HUES6 (cell line): ENCODE measurements around the gene GINS1.
"Not testable (repeated sequence)": the region's sequence is repeated elsewhere in the genome, so short reads cannot be mapped to it uniquely, and the experiment has no call there.

Experiments
- H3K27ac ChIP-seq: 2 replicates; pipeline ENCODE4 v1.7.0; 2013; ENCODE audit warnings: low read depth, mild to moderate bottlenecking, low read length, inconsistent platforms
- H3K27me3 ChIP-seq: 2 replicates; pipeline ENCODE4 v1.6.1; 2013; ENCODE audit warnings: low read length; ENCODE audit not compliant: control insufficient read depth, insufficient read depth
- H3K36me3 ChIP-seq: 2 replicates; pipeline ENCODE4 v1.6.1; 2013; ENCODE audit warnings: low read length; ENCODE audit not compliant: control insufficient read depth, insufficient read depth
- H3K4me1 ChIP-seq: 2 replicates; pipeline ENCODE4 v1.6.1; 2013; ENCODE audit warnings: low read length; ENCODE audit not compliant: control insufficient read depth, insufficient read depth
- H3K4me3 ChIP-seq: 2 replicates; pipeline ENCODE4 v1.5.1; 2013; ENCODE audit warnings: low read depth, low read length
- H3K9ac ChIP-seq: one replicate; pipeline ENCODE4 v1.6.1; 2013; ENCODE audit warnings: mild to moderate bottlenecking, low read length
- H3K9me3 ChIP-seq: 2 replicates; pipeline ENCODE4 v1.6.1; 2013; ENCODE audit warnings: low read depth, low read length; ENCODE audit not compliant: control insufficient read depth, insufficient read depth

GINS1 gene

DNA sequence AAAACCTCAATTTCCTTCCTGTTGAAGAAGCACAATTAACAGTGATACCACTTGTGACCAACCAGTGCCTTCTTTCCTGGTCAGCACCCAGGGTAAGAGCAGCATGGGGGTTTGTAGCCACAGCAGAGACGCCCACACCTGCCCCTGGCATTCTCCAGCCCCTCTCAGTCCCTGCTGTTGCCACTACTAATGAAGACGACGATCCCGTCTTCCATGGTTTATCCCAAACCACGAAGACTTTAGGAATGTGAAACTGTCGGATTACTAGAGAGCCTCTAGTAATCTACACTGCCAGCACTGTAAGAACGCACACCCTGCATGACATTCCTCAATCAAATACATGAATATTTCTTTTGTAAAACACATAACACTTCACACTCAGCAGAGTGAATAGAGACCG lies 60.0 kb downstream of the GINS1 start:
- H3K4me3 ChIP-seq: no peak overlapping the region
- H3K36me3 ChIP-seq: peaks cover 82% of the 10 kb centered on the region
- no peaks in the 10 kb centered on the region for H3K4me1 ChIP-seq
- no peaks in the 10 kb centered on the region for H3K9me3 ChIP-seq
- H3K27ac ChIP-seq: no peak overlapping the region
- H3K9ac ChIP-seq: no peak overlapping the region
- H3K27me3 ChIP-seq: no peaks in the 10 kb centered on the region

DNA sequence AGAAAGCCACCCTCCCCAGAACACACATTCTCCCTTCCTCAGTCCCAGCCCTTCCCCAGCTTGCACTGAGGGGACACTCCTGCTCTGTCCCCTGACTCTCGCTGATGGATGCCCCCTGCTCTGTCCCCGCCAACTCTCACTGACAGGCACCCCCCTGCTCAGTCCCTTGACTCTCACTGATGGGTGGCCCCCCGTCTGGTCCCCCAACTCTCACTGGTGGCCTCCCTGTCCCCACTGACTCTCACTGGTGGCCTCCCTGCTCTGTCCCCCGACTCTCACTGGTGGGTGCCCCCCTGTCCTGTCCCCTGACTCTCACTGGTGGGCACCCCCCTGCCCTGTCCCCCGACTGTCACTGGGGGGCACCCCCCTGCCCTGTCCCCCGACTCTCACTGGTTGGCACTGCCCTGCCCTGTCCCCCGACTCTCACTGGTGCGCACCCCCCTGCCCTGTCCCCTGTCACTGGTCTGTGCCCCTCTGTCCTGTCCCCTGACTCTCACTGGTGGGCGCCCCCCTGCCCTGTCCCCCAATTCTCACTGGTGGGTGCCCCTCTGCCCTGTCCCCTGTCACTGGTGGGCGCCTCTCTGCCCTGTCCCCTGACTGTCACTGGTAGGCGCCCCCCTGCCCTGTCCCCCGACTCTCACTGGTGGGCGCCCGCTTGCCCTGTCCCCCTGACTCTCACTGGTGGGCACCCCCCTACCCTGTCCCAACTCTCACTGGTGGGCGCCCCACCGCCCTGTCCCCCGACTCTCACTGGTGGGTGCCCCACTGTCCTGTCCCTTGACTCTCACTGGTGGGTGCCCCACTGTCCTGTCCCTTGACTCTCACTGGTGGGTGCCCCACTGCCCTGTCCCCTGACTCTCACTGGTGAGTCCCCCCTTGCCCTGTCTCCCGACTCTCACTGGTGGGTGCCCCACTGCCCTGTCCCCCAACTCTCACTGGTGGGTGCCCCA lies 60.9 kb downstream of the GINS1 start:
- peaks cover 77% of the 10 kb centered on the region for H3K36me3 ChIP-seq
- H3K9me3 ChIP-seq: no peaks in the 10 kb centered on the region
- H3K4me3 ChIP-seq: no peak overlapping the region
- no peaks in the 10 kb centered on the region for H3K27me3 ChIP-seq
- H3K4me1 ChIP-seq: no peaks in the 10 kb centered on the region
- no peak overlapping the region for H3K9ac ChIP-seq
- no peak overlapping the region for H3K27ac ChIP-seq

DNA sequence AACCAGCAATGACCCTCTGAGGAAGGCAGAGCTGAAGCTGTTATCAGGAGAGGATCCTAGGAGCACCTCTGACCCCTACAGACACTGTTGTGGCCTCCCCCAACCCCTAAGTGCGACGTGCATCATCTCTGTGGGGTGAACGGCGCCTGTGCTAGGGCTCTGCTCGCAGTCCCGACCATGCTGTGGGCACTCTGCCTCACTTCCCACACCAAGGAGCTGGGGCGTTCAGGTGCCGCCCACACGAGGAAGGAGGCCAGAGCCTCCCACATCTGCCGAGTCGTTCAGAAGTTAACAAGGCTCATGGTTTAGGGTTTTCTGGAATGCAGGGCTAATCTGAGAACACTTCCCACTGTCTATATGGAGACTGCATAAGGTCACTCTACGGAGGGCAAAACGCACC lies 62.1 kb downstream of the GINS1 start:
- H3K27me3 ChIP-seq: no peaks in the 10 kb centered on the region
- no peak overlapping the region for H3K9ac ChIP-seq
- no peaks in the 10 kb centered on the region for H3K9me3 ChIP-seq
- no peak overlapping the region for H3K4me3 ChIP-seq
- H3K36me3 ChIP-seq: peaks cover 73% of the 10 kb centered on the region
- no peaks in the 10 kb centered on the region for H3K4me1 ChIP-seq
- H3K27ac ChIP-seq: no peak overlapping the region

DNA sequence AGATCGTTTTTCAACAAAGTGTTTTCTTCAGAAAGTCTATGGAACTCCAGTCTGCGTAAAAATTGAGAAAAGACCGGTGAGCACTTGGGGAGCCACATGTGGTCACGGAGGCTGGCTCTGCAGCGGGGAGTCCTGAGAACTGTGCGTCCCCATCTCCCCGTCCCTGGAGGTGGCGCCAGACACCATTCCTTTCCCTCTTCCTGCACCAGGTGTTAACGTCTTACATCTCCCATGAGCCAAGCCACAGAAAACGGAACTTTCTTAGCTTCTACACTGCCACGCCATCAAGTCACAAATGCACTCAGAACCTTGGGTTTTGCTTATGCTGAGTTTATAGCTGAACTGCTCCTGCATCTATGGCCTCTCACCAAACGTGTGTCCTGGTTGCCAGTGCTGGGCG lies 62.6 kb downstream of the GINS1 start:
- Histone ChIP-seq H3K4me3 (no peak overlapping the region), H3K27ac (no peak overlapping the region), H3K4me1 (no peaks in the 10 kb centered on the region), H3K36me3 (peaks cover 68% of the 10 kb centered on the region), H3K9me3 (no peaks in the 10 kb centered on the region), H3K9ac (no peak overlapping the region), H3K27me3 (no peaks in the 10 kb centered on the region)

- H3K27ac ChIP-seq: no peak overlapping the region
- H3K36me3 ChIP-seq: peaks cover 66% of the 10 kb centered on the region
- H3K4me1 ChIP-seq: no peaks in the 10 kb centered on the region
- H3K4me3 ChIP-seq: no peak overlapping the region
- no peak overlapping the region for H3K9ac ChIP-seq
- no peaks in the 10 kb centered on the region for H3K27me3 ChIP-seq
- H3K9me3 ChIP-seq: no peaks in the 10 kb centered on the region
Observed at GRCh38 chr20:25471020-25471419, 63.5 kb downstream of the GINS1 start.

GRCh38 chr20:25473297-25473696 lies 65.8 kb downstream of the GINS1 start:
- H3K36me3 ChIP-seq: peaks cover 61% of the 10 kb centered on the region
- H3K27me3 ChIP-seq, H3K9ac ChIP-seq, H3K4me3 ChIP-seq, H3K27ac ChIP-seq, H3K4me1 ChIP-seq, H3K9me3 ChIP-seq: not testable (repeated sequence)

DNA sequence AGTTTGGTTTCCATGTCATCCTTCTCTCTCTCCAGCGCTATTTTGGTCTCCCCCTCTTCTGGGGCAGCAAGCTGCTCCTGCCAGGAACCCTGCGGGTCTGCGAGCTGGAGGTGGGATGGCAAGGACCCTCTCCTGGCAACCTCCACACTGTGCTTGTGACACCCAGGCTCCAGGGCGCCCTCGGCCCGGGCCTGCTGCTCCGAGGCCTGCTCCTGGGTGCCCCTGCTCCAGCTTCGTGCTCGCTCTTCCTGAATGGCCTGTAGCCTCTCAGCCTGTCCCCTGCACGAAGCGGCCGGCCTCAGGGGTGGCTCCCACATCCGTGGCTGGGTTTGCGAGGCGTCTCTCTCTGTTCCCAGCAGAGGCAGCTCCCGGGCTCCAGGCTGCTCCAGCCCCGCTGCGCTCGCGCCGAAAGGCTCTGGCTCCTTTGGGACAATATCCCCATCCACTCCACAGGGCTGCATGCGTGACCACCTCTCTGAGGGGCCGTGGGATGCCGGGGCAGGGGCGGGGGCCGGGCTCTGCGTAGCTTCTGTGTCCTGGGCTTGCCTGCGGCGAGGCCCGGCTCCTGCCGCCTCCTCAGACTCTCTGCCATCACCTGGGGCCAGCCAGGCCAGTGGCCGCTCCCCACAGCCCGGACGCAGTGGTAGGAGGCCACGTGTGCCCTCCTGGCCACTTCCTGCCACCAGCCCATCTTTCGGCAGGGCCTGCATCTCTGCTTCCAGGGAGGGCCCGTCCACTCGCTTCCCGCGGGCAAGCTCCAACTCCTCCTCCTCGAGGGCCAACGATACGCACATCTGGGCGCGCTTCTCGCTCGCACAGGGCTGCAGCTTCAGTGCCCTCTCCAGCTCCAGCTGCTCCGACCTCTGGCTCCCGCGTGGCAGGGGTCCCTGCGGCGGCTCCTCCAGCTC lies 68.9 kb downstream of the GINS1 start:
- H3K9me3 ChIP-seq: no peaks in the 10 kb centered on the region
- H3K4me1 ChIP-seq: no peaks in the 10 kb centered on the region
- H3K27ac ChIP-seq: no peak overlapping the region
- H3K27me3 ChIP-seq: no peaks in the 10 kb centered on the region
- no peak overlapping the region for H3K9ac ChIP-seq
- peaks cover 63% of the 10 kb centered on the region for H3K36me3 ChIP-seq
- H3K4me3 ChIP-seq: no peak overlapping the region

GRCh38 chr20:25477014-25477882 lies 69.8 kb downstream of the GINS1 start:
- H3K9me3 ChIP-seq: no peaks in the 10 kb centered on the region
- no peak overlapping the region for H3K27ac ChIP-seq
- H3K4me1 ChIP-seq: no peaks in the 10 kb centered on the region
- no peaks in the 10 kb centered on the region for H3K27me3 ChIP-seq
- no peak overlapping the region for H3K9ac ChIP-seq
- H3K36me3 ChIP-seq: peaks cover 69% of the 10 kb centered on the region
- no peak overlapping the region for H3K4me3 ChIP-seq

DNA sequence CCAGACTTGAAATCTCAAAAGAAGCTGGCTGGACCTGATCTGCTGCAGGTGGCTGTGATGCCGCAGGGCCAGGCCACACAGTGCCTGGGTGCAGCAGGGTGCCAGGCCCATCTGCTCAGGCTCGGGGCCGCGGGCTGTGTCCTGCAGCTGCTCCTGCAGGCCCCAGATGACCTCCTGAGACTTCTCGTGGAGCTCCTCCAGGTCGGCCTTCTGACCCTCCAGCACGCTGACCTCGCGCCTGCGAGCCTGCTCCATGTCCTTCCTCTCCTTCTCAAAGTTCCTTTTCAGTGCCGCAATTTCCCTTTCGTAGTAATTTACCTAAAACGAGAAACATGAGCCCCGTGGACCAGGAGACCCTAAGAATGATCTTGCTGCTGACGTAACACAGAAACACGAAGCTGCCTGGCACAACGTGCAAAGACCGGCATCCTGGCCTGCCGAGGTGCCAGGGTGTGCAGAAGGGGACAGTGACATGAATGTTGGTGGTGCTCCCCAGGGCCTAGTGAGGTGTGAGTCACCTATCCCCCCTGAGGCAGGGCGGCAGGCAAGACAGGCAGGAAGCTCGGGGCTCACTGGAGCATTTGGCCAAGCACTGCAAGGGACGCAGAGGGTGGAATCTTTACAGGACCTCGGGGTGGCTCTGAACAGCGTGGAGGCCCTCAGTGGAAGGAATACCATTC lies 71.6 kb downstream of the GINS1 start:
- no peaks in the 10 kb centered on the region for H3K27me3 ChIP-seq
- H3K4me3 ChIP-seq: no peak overlapping the region
- H3K9ac ChIP-seq: no peak overlapping the region
- H3K27ac ChIP-seq: no peak overlapping the region
- H3K4me1 ChIP-seq: no peaks in the 10 kb centered on the region
- no peaks in the 10 kb centered on the region for H3K9me3 ChIP-seq
- H3K36me3 ChIP-seq: peaks cover 72% of the 10 kb centered on the region

- Histone ChIP-seq H3K27me3 (no peaks in the 10 kb centered on the region), H3K27ac (no peak overlapping the region), H3K9me3 (no peaks in the 10 kb centered on the region), H3K9ac (no peak overlapping the region), H3K4me3 (no peak overlapping the region), H3K4me1 (no peaks in the 10 kb centered on the region), H3K36me3 (peaks cover 73% of the 10 kb centered on the region)
Observed at GRCh38 chr20:25479638-25480037, 72.2 kb downstream of the GINS1 start.
